K562 (cell line): ENCODE measurements around the gene CFD. TPM values are rescaled to one million over a fixed set of nuclear protein-coding genes. Genes with fewer than 3 reads are reported as not detected.

Source experiments
- ATAC-seq: fragments of 200-7000 bp; cut with Tn5 transposase; 3 replicates; pipeline ENCODE4 v1.9.1; 2020; ENCODE audit warnings: moderate library complexity
- BruUV-seq: library from RNA; stranded (reverse); fragments of 400-500 nt; replicated peaks from 2 replicates; lab custom pipeline; 2021; lab: Mats Ljungman, UMichigan
- CTCF ChIA-PET: fragments of 300-600 bp; formaldehyde crosslinking; extraction: SDS; loops from one replicate; lab custom pipeline; 2021; ENCODE audit warnings: low intra/inter-chr PET ratio; lab: Yijun Ruan, JAX
- POLR2A ChIA-PET: fragments of 300-600, 350-650 bp; sonication (Branson Sonifier 250); formaldehyde crosslinking; extraction: SDS; loops from one replicate; lab custom pipeline; 2021; ENCODE audit warnings: antibody characterized with exemption, inconsistent platforms; lab: Yijun Ruan, JAX
- DNase-seq, 4 experiments: peaks; one replicate each; pipeline versions ENCODE4 v3.0.0 to v3.0.0-alpha.2; 2011 to 2018; ENCODE audit warnings: low spot score in 3 of 4, mixed read lengths in 3 of 4; ENCODE audit errors: extremely low read depth in 1 of 4
- FAIRE-seq: peaks from 2 replicates; lab custom pipeline; 2011; peaks lifted over from hg19 to GRCh38; lab: Jason Lieb, UNC
- H2AFZ ChIP-seq: 2 replicates; pipeline ENCODE4 v1.6.0; 2011; ENCODE audit warnings: low read depth, low read length, control low read depth, inconsistent platforms
- H3K27ac ChIP-seq: fragments of 200-600 bp; 3 replicates; pipeline ENCODE4 v1.8.0; 2011; ENCODE audit warnings: low read depth, mild to moderate bottlenecking, control low read depth, inconsistent platforms, low read length, moderate library complexity, mixed read lengths; ENCODE audit errors: extremely low read depth
- H3K27me3 ChIP-seq, 2 experiments: fragments of 300-600 bp in 1 of 2; 2 replicates in 1 of 2; 3 replicates in 1 of 2; pipeline versions ENCODE4 v1.6.0 to v1.8.0; 2011; ENCODE audit warnings: inconsistent platforms in 2 of 2, low read length in 2 of 2, mild to moderate bottlenecking in 1 of 2, mixed read lengths in 1 of 2, moderate library complexity in 1 of 2; ENCODE audit not compliant: control insufficient read depth in 2 of 2, insufficient read depth in 2 of 2
- H3K36me3 ChIP-seq: fragments of 300-600 bp; 3 replicates; pipeline ENCODE4 v1.8.0; 2011; ENCODE audit warnings: mild to moderate bottlenecking, low read length, inconsistent platforms; ENCODE audit not compliant: control insufficient read depth, insufficient read depth
- H3K4me1 ChIP-seq, 2 experiments: fragments of 200-600 bp in 1 of 2; replicated peaks in 1 of 2; 2 replicates in 1 of 2; 3 replicates in 1 of 2; pipeline versions ENCODE4 v1.5.1 to v1.8.0; 2011; ENCODE audit warnings: inconsistent platforms in 2 of 2, low read length in 2 of 2, mild to moderate bottlenecking in 1 of 2, mixed read lengths in 1 of 2, moderate library complexity in 1 of 2; ENCODE audit not compliant: control insufficient read depth in 2 of 2, insufficient read depth in 2 of 2
- H3K4me2 ChIP-seq: 2 replicates; pipeline ENCODE4 v1.6.1; 2011; ENCODE audit warnings: low read length, control low read depth, inconsistent platforms, mixed read lengths; ENCODE audit not compliant: insufficient read depth
- H3K4me3 ChIP-seq: fragments of 200-600 bp; sonication (generic), shearing (Covaris generic); 2 replicates; pipeline ENCODE4 v1.5.1; 2016; ENCODE audit warnings: control low read depth, inconsistent platforms
- H3K79me2 ChIP-seq: fragments of 200-600 bp; 3 replicates; pipeline ENCODE4 v1.8.0; 2011; ENCODE audit warnings: low read length, inconsistent platforms; ENCODE audit not compliant: control insufficient read depth, insufficient read depth
- H3K9ac ChIP-seq, 2 experiments: 2 replicates each; pipeline versions ENCODE4 v1.6.0 to v1.6.1; 2011; ENCODE audit warnings: low read depth in 2 of 2, low read length in 2 of 2, control low read depth in 1 of 2, inconsistent platforms in 1 of 2, mild to moderate bottlenecking in 1 of 2, mixed read lengths in 1 of 2; ENCODE audit not compliant: insufficient read depth in 1 of 2
- H3K9me1 ChIP-seq: one replicate; pipeline ENCODE4 v1.6.0; 2011; ENCODE audit warnings: inconsistent platforms, mild to moderate bottlenecking, low read length, moderate library complexity; ENCODE audit not compliant: control insufficient read depth, insufficient read depth
- H3K9me3 ChIP-seq: replicated peaks from 2 replicates; pipeline ENCODE4 v1.5.1; 2011; ENCODE audit warnings: low read depth, low read length, inconsistent platforms; ENCODE audit not compliant: control insufficient read depth, insufficient read depth
- H4K20me1 ChIP-seq: replicated peaks from 2 replicates; pipeline ENCODE4 v1.6.1; 2011; ENCODE audit warnings: low read length, inconsistent platforms, mixed read lengths; ENCODE audit not compliant: control insufficient read depth, insufficient read depth
- CHD2 ChIP-seq: IDR thresholded peaks from 2 replicates; pipeline ENCODE4 v1.6.1; 2011; ENCODE audit warnings: low read depth, low read length
- NR3C1 ChIP-seq: sonication (generic); formaldehyde crosslinking; IDR thresholded peaks from 2 replicates; pipeline ENCODE4 v1.8.1; 2022; ENCODE audit warnings: missing genetic modification reagents
- RBFOX2 ChIP-seq: fragments of 200-400 bp; formaldehyde crosslinking; IDR thresholded peaks from 2 replicates; pipeline ENCODE4 v1.6.1; 2017; ENCODE audit warnings: low read depth, mild to moderate bottlenecking, low read length, moderate library complexity
- RBM22 ChIP-seq: fragments of 200-400 bp; formaldehyde crosslinking; IDR thresholded peaks from 2 replicates; pipeline ENCODE4 v1.6.1; 2018; ENCODE audit warnings: low read length, low read depth; ENCODE audit not compliant: poor library complexity, severe bottlenecking
- ZNF584 ChIP-seq: fragments of 200-800 bp; sonication (Bioruptor generic); IDR thresholded peaks from 2 replicates; pipeline ENCODE4 v1.6.1; 2016; ENCODE audit warnings: low read depth, mild to moderate bottlenecking, missing genetic modification characterization, missing compliant biosample characterization
- WGBS: fragments of 100-300 bp; shearing (Covaris generic); methylation state at CpG from one replicate; pipeline ENCODE4 v1.1.6; 2016; ENCODE audit warnings: low coverage, mixed read lengths; ENCODE audit not compliant: insufficient coverage; ENCODE audit errors: missing lambda C conversion rate; 5-methylcytosine and 5-hydroxymethylcytosine counted together
- in situ Hi-C: fragments of 300-500 bp; cut with MboI; formaldehyde crosslinking; loops from 4 replicates; pipeline ENCODE4 v1.15.0; 2018; ENCODE audit warnings: inconsistent platforms, mixed read lengths
- intact Hi-C: fragments of 100-400 bp; cut with micrococcal nuclease; formaldehyde crosslinking; loops from 2 replicates; pipeline ENCODE4 v1.14.2; 2022
- polyA plus RNA-seq, 8 experiments: library from polyadenylated mRNA; depleted of rRNA in 4 of 8; stranded (reverse) in 5 of 8; unstranded in 3 of 8; fragments of >200 nt; fragmentation: Nextera tagmentation in 2 of 8; fragmentation: Illumina TruSeq in 1 of 8; extraction: Ambion mirVana in 2 of 8; extraction: Trizol in 1 of 8; gene quantifications; 2 replicates each; pipeline versions ENCODE4 v1.2.1 to v1.2.3, GENCODE V29; 2011 to 2014; ENCODE audit warnings: inconsistent platforms in 1 of 8, missing spikeins in 1 of 8
- total RNA-seq, 7 experiments: library from RNA; depleted of rRNA in 6 of 7; stranded (reverse); fragments of >200 nt in 6 of 7; fragmentation: Illumina TruSeq in 2 of 7; extraction: Trizol in 2 of 7; gene quantifications; 2 replicates each; pipeline versions ENCODE4 v1.2.1 to v1.2.3, GENCODE V29; 2011 to 2021; ENCODE audit warnings: low replicate concordance in 1 of 7
- TF ChIP-seq, protein P1 (sequence below): fragments of 250-450 bp; sonication (Bioruptor Pico); IDR thresholded peaks from 2 replicates; pipeline ENCODE4 v1.6.1; 2021; ENCODE audit warnings: mild to moderate bottlenecking

The CFD gene
- total and polyA plus RNA-seq, 9 of the 15 experiments (the other 6 are each of a cell fraction or from before 2014, with no cell fraction given): 0.52 to 59.4 (median 7.6) TPM

DNA sequence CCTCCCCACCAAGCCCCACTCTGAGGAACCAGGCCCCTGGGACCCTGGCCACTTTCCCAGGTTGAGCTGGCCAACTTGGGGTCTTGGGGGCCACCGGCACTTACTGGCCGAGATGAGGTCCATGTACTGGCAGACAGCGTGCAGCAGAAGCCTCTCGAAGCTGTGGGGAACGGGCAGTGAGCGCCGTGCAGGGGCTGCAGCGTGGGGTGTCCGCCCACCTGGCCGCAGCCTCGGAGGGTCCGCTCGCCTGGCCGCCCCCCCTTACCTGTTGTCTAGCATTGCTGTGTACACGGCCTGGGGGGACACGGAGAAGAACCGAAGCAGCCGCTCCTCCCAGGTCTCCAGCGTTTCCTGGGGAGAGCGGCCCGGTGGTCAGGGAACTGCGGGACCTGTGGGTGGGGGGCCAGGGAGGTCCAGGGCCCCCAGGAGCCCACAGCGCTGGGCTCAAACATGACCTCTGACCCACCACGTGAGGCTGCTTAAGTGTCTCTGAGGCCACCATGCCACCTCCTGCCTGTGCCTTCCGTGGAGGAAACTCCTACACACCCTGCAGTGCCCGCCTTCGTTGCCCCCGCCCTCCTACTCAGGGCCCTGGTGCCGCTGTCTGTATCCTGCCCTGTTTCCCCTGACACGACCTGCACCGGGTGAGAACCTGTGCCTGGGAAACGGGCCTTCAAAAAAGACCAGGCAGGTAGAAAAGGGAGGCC lies 40.0 kb downstream of the CFD start:
- TF ChIP-seq ZNF584: no peak
- TF ChIP-seq, protein P1, sequence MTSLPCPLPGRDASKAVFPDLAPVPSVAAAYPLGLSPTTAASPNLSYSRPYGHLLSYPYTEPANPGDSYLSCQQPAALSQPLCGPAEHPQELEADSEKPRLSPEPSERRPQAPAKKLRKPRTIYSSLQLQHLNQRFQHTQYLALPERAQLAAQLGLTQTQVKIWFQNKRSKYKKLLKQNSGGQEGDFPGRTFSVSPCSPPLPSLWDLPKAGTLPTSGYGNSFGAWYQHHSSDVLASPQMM (CRISPR knock-in tag): no peak
- TF ChIP-seq RBFOX2: peak; percentile 65
- TF ChIP-seq RBM22: peak; percentile 17
- TF ChIP-seq NR3C1 (CRISPR knock-in tag): 0 out of 2 replicates have a peak, but pooled peaks have one; percentile 29
- TF ChIP-seq CHD2: no peak
- intact Hi-C loops: no loop called here
- ATAC-seq (no peak), DNase-seq (no peak), FAIRE-seq (no peak)
- BruUV-seq: no TSS peak
- peak overlapping the region in 1 of 2 experiments; percentile 61; a peak in 1 of 4 replicates for H3K9ac ChIP-seq
- in situ Hi-C loops: no loop called here
- peaks cover 34 to 77% of the 10 kb centered on the region in 2 experiments for H3K4me1 ChIP-seq
- WGBS: 85% methylated on average over 19 of the region's 32 CpGs
- no peaks in the 10 kb centered on the region for H3K9me3 ChIP-seq
- H3K9me1 ChIP-seq: peaks cover 5% of the 10 kb centered on the region
- H3K79me2 ChIP-seq: peaks cover 42% of the 10 kb centered on the region
- H3K4me2 ChIP-seq: no peak overlapping the region
- H3K27me3 ChIP-seq: no peaks in the 10 kb centered on the region
- ChIA-PET POLR2A (no interaction called here), CTCF (no interaction called here)
- no peak overlapping the region for H2AFZ ChIP-seq
- no peak overlapping the region for H3K4me3 ChIP-seq
- peaks cover 60% of the 10 kb centered on the region; the same call in 2 of the 3 replicates for H3K36me3 ChIP-seq
- no peak overlapping the region for H3K27ac ChIP-seq
- peaks cover 12% of the 10 kb centered on the region for H4K20me1 ChIP-seq
